HepG2 (cell line): ENCODE measurements around the gene C4orf33. TPM values are rescaled to one million over a fixed set of nuclear protein-coding genes. Genes with fewer than 3 reads are reported as not detected.

Experiments used
- ATAC-seq: fragments of 200-7000 bp; cut with Tn5 transposase; 3 replicates; pipeline ENCODE4 v1.9.1; 2020; ENCODE audit warnings: mild to moderate bottlenecking, moderate library complexity
- BruUV-seq: library from RNA; stranded (reverse); fragments of 400-500 nt; replicated peaks from 2 replicates; lab custom pipeline; 2021; lab: Mats Ljungman, UMichigan
- CTCF ChIA-PET: fragments of 300-600 bp; formaldehyde crosslinking; extraction: SDS; loops from one replicate; lab custom pipeline; 2021; ENCODE audit warnings: low total read pairs, inconsistent platforms, low intra/inter-chr PET ratio; lab: Yijun Ruan, JAX
- POLR2A ChIA-PET: fragments of 350-600 bp; sonication (Branson Sonifier 250); formaldehyde crosslinking; loops from one replicate; lab custom pipeline; 2020; ENCODE audit warnings: antibody characterized with exemption, inconsistent platforms; lab: Yijun Ruan, JAX
- DNase-seq: peaks from one replicate; pipeline ENCODE4 v3.0.0-alpha.2; 2015; ENCODE audit warnings: low spot score
- FAIRE-seq: peaks from 3 replicates; lab custom pipeline; 2011; peaks lifted over from hg19 to GRCh38; lab: Jason Lieb, UNC
- H2AFZ ChIP-seq: one replicate; pipeline ENCODE4 v1.6.1; 2011; ENCODE audit warnings: low read length, inconsistent platforms
- H3K27ac ChIP-seq: fragments of 300-600 bp; 3 replicates; pipeline ENCODE4 v1.8.0; 2011; ENCODE audit warnings: mixed run types, mild to moderate bottlenecking, mixed read lengths, low read length, inconsistent platforms; ENCODE audit not compliant: insufficient read depth; ENCODE audit errors: extremely low read length
- H3K27me3 ChIP-seq, 2 experiments: fragments of 200-600 bp in 1 of 2; 2 replicates in 1 of 2; 3 replicates in 1 of 2; pipeline versions ENCODE4 v1.6.0 to v1.8.0; 2011; ENCODE audit warnings: low read length in 2 of 2, mild to moderate bottlenecking in 2 of 2, moderate library complexity in 2 of 2, inconsistent platforms in 1 of 2; ENCODE audit not compliant: insufficient read depth in 2 of 2, control insufficient read depth in 1 of 2
- H3K36me3 ChIP-seq, 2 experiments: fragments of 200-600 bp in 1 of 2; replicated peaks in 1 of 2; 2 replicates in 1 of 2; 3 replicates in 1 of 2; pipeline versions ENCODE4 v1.5.1 to v1.8.0; 2011; ENCODE audit warnings: low read length in 2 of 2, inconsistent platforms in 1 of 2; ENCODE audit not compliant: insufficient read depth in 2 of 2, control insufficient read depth in 1 of 2
- H3K4me1 ChIP-seq: 2 replicates; pipeline ENCODE4 v1.5.1; 2012; ENCODE audit warnings: low read length, inconsistent platforms; ENCODE audit not compliant: insufficient read depth
- H3K4me2 ChIP-seq: 2 replicates; pipeline ENCODE4 v1.6.0; 2011; ENCODE audit warnings: low read depth, low read length, inconsistent platforms
- H3K4me3 ChIP-seq, 3 experiments: fragments of 200-600 bp in 1 of 3; sonication (generic), shearing (Covaris generic) in 1 of 3; replicated peaks in 1 of 3; 2 replicates each; pipeline ENCODE4 v1.5.1; 2011 to 2016; ENCODE audit warnings: low read length in 3 of 3, inconsistent platforms in 2 of 3, low read depth in 2 of 3, mild to moderate bottlenecking in 2 of 3, control low read depth in 1 of 3, mixed read lengths in 1 of 3; ENCODE audit not compliant: insufficient read depth in 1 of 3
- H3K79me2 ChIP-seq: one replicate; pipeline ENCODE4 v1.6.1; 2011; ENCODE audit warnings: low read length, inconsistent platforms; ENCODE audit not compliant: insufficient read depth
- H3K9ac ChIP-seq: 2 replicates; pipeline ENCODE4 v1.6.0; 2011; ENCODE audit warnings: mild to moderate bottlenecking, low read depth, low read length, inconsistent platforms; ENCODE audit not compliant: insufficient read depth
- H3K9me3 ChIP-seq: 2 replicates; pipeline ENCODE4 v1.5.1; 2012; ENCODE audit warnings: mild to moderate bottlenecking, low read length
- H4K20me1 ChIP-seq: 2 replicates; pipeline ENCODE4 v1.6.0; 2011; ENCODE audit warnings: inconsistent platforms, mild to moderate bottlenecking, low read length, moderate library complexity; ENCODE audit not compliant: insufficient read depth
- CBX5 ChIP-seq: sonication (generic); formaldehyde crosslinking; IDR thresholded peaks from 2 replicates; pipeline ENCODE4 v1.4.0; 2020; ENCODE audit warnings: missing genetic modification reagents, borderline replicate concordance
- CHD4 ChIP-seq: fragments of 200-600 bp; sonication (generic); IDR thresholded peaks from 2 replicates; pipeline ENCODE4 v1.7.0; 2017; ENCODE audit warnings: mild to moderate bottlenecking, low read length, borderline replicate concordance
- CSRNP1 ChIP-seq: sonication (generic); formaldehyde crosslinking; IDR thresholded peaks from 2 replicates; pipeline ENCODE4 v1.8.1; 2023; ENCODE audit warnings: mild to moderate bottlenecking, missing genetic modification reagents
- ISL2 ChIP-seq: sonication (generic); formaldehyde crosslinking; IDR thresholded peaks from 2 replicates; pipeline ENCODE4 v1.5.0; 2020; ENCODE audit warnings: missing genetic modification reagents
- KMT2A ChIP-seq: sonication (generic); formaldehyde crosslinking; IDR thresholded peaks from 2 replicates; pipeline ENCODE4 v1.4.0; 2020; ENCODE audit warnings: missing genetic modification reagents
- MNT ChIP-seq: fragments of 450-650 bp; IDR thresholded peaks from 2 replicates; pipeline ENCODE4 v1.6.1; 2016
- SP4 ChIP-seq: sonication (generic); formaldehyde crosslinking; IDR thresholded peaks from 2 replicates; pipeline ENCODE4 v1.8.1; 2023; ENCODE audit warnings: mild to moderate bottlenecking, missing genetic modification reagents
- SPEN ChIP-seq: sonication (generic); formaldehyde crosslinking; IDR thresholded peaks from 2 replicates; pipeline ENCODE4 v1.5.1; 2020; ENCODE audit warnings: low read depth, mild to moderate bottlenecking, missing genetic modification reagents
- TSC22D2 ChIP-seq: sonication (generic); formaldehyde crosslinking; IDR thresholded peaks from 2 replicates; pipeline ENCODE4 v1.5.1; 2020; ENCODE audit warnings: missing genetic modification reagents, mild to moderate bottlenecking, borderline replicate concordance
- XRCC5 ChIP-seq: fragments of 200-400 bp; formaldehyde crosslinking; optimal IDR thresholded peaks from 2 replicates; pipeline ENCODE3; 2017; ENCODE audit warnings: mild to moderate bottlenecking, low read length
- ZBTB26 ChIP-seq: IDR thresholded peaks from 2 replicates; pipeline ENCODE4 v1.6.1; 2016; ENCODE audit warnings: missing compliant biosample characterization, missing genetic modification reagents, borderline replicate concordance
- ZBTB38 ChIP-seq: sonication (generic); formaldehyde crosslinking; IDR thresholded peaks from 2 replicates; pipeline ENCODE4 v1.5.1; 2020; ENCODE audit warnings: mild to moderate bottlenecking, missing genetic modification reagents
- ZFX ChIP-seq: sonication (generic); formaldehyde crosslinking; IDR thresholded peaks from 2 replicates; pipeline ENCODE4 v1.4.0; 2020; ENCODE audit warnings: mild to moderate bottlenecking, low read depth, missing genetic modification reagents, moderate library complexity
- ZNF563 ChIP-seq: sonication (generic); formaldehyde crosslinking; IDR thresholded peaks from 2 replicates; pipeline ENCODE4 v1.8.0; 2022; ENCODE audit warnings: mild to moderate bottlenecking, moderate library complexity, missing genetic modification reagents
- ZNF577 ChIP-seq: sonication (generic); formaldehyde crosslinking; IDR thresholded peaks from 2 replicates; pipeline ENCODE4 v1.4.0; 2020; ENCODE audit warnings: mild to moderate bottlenecking, low read depth, missing genetic modification reagents, borderline replicate concordance
- ZNF616 ChIP-seq: sonication (generic); formaldehyde crosslinking; IDR thresholded peaks from 2 replicates; pipeline ENCODE4 v1.5.0; 2020; ENCODE audit warnings: low read depth, mild to moderate bottlenecking, missing genetic modification reagents
- ZSCAN29 ChIP-seq: sonication (generic); formaldehyde crosslinking; conservative IDR thresholded peaks from 2 replicates; pipeline ENCODE4 v1.4.0; 2020; ENCODE audit warnings: mild to moderate bottlenecking, missing genetic modification reagents
- WGBS: methylation state at CpG from one replicate; pipeline ENCODE4 v1.1.6; 2017; ENCODE audit warnings: low lambda C conversion rate; 5-methylcytosine and 5-hydroxymethylcytosine counted together
- in situ Hi-C: cut with HindIII; loops from 2 replicates; pipeline ENCODE4 v1.10.0; 2017; ENCODE audit warnings: low pct_unique_long_range_greater_than_20kb; ENCODE audit not compliant: extremely low pct_ligation_motif_present
- intact Hi-C: fragments of 100-400 bp; cut with micrococcal nuclease; formaldehyde crosslinking; loops from one replicate; pipeline ENCODE4 v1.10.0; 2022; ENCODE audit not compliant: unreplicated experiment
- polyA plus RNA-seq, 8 experiments: library from polyadenylated mRNA; depleted of rRNA in 3 of 8; stranded (reverse) in 7 of 8; unstranded in 1 of 8; fragments of >200 nt; fragmentation: Illumina TruSeq in 4 of 8; extraction: Trizol in 4 of 8; gene quantifications; 2 replicates each; pipeline versions ENCODE4 v1.2.1 to v1.2.3, GENCODE V29; 2011 to 2016; ENCODE audit warnings: low read depth in 4 of 8, missing spikeins in 1 of 8, mixed read lengths in 1 of 8; ENCODE audit not compliant: insufficient read depth in 1 of 8
- total RNA-seq, 5 experiments: library from RNA; depleted of rRNA; stranded (reverse); fragments of >200 nt; fragmentation: Illumina TruSeq; extraction: Trizol; gene quantifications; 2 replicates each; pipeline ENCODE4 v1.2.3, GENCODE V29; 2016; ENCODE audit warnings: low read depth in 1 of 5
- TF ChIP-seq, protein P1 (sequence below): IDR thresholded peaks from 2 replicates; pipeline ENCODE4 v1.6.1; 2016; ENCODE audit warnings: low read depth

C4orf33 gene
- total and polyA plus RNA-seq, 2 of the 13 experiments (the other 11 are each of a cell fraction or from before 2014, with no cell fraction given) = 2.8 to 3.3 TPM

DNA sequence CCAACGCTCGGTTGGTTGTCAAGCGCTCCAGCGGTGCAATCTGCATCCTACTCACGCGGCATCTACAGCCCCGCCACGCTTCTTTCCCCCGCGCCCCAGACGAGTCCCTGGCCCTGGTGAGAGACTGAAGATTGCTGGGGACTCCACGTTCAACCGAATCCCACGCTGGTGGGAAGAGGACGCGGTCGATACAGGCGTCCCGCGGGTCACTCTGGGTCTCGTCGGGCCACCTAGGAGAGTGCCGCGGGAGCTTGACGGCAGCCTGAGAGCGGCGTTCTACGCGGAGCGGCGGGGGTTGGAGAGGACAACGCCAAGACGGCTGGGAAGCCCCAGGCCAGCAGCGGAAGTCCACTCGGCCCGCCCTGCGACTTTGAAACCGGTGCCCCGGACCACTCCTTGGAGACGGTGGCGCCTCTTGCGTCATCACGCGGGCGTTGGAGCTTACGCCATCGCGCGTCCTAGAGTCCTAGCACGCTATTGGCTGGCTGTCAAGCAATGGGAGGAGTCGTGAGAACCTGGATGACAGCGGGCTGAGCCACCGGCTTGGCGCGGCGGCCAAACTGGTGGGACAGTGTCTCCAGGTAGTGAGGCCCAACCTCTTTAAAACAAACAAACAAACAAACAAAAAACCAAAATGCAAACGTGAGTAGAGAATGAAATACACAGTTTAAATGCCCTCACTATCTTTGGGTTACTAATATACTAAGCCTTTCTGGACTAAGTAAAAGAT lies 2.6 kb upstream of the C4orf33 start, which contains the start of gene SCLT1:
Gene SCLT1 (minus strand): TSS at position 349 of the 730 bp plus-strand sequence. CDS start 436 bp downstream, outside the sequence.
- FAIRE-seq = peak; percentile 58
- H4K20me1 ChIP-seq = no peaks in the 10 kb centered on the region
- DNase-seq = peak; percentile 92
- peak; percentile 97 for ATAC-seq
- BruUV-seq = no TSS peak
- POLR2A ChIA-PET = interaction anchor here (1.1 kb wide), 1 partner anchor 10 kb away, joined by 4 read pairs; no protein-coding TSS in a partner anchor
- H3K4me2 ChIP-seq = peak within 1 kb of the TSS; percentile 77
- 0% methylated on average over 15 of the region's 57 CpGs for WGBS
- no peaks in the 10 kb centered on the region; a peak in 1 of 5 replicates for H3K27me3 ChIP-seq
- H3K36me3 ChIP-seq = no peaks in the 10 kb centered on the region
- CTCF ChIA-PET = no interaction called here
- peak within 1 kb of the TSS; percentile 70 to 94 (median 81) for H3K4me3 ChIP-seq
- intact Hi-C loops = loop anchor here (5.0 to 10.0 kb wide), 2 partner anchors 51 to 229 kb away; no protein-coding TSS in a partner anchor
- peak within 1 kb of the TSS; percentile 80 for H3K9ac ChIP-seq
- peaks cover 5% of the 10 kb centered on the region for H3K79me2 ChIP-seq
- peak within 1 kb of the TSS; percentile 79 for H3K27ac ChIP-seq
- peak within 1 kb of the TSS; percentile 88 for H2AFZ ChIP-seq
- H3K4me1 ChIP-seq = peaks cover 48% of the 10 kb centered on the region
- H3K9me3 ChIP-seq = no peaks in the 10 kb centered on the region
- in situ Hi-C loops = no loop called here
- TF ChIP-seq ZNF616 (CRISPR knock-in tag) (no peak), KMT2A (CRISPR knock-in tag) (peak; percentile 97), SPEN (CRISPR knock-in tag) (peak; percentile 82), ZSCAN29 (CRISPR knock-in tag) (peak; percentile 77), CHD4 (no peak), CSRNP1 (peak; percentile 72; the same call in 1 of the 2 replicates), ISL2 (CRISPR knock-in tag) (peak; percentile 38; the same call in 1 of the 2 replicates), ZBTB38 (peak; percentile 73; the same call in 1 of the 2 replicates), MNT (peak; percentile 26; the same call in 1 of the 2 replicates), TSC22D2 (0 out of 2 replicates have a peak, but pooled peaks have one; percentile 29), ZBTB26 (peak; percentile 36; the same call in 1 of the 2 replicates), SP4 (CRISPR knock-in tag) (peak; percentile 51), ZFX (CRISPR knock-in tag) (peak; percentile 64), CBX5 (CRISPR knock-in tag) (peak; percentile 17; the same call in 1 of the 2 replicates), ZNF577 (no peak), XRCC5 (peak; percentile 70), ZNF563 (peak; percentile 34; the same call in 1 of the 2 replicates)
- TF ChIP-seq, protein P1, sequence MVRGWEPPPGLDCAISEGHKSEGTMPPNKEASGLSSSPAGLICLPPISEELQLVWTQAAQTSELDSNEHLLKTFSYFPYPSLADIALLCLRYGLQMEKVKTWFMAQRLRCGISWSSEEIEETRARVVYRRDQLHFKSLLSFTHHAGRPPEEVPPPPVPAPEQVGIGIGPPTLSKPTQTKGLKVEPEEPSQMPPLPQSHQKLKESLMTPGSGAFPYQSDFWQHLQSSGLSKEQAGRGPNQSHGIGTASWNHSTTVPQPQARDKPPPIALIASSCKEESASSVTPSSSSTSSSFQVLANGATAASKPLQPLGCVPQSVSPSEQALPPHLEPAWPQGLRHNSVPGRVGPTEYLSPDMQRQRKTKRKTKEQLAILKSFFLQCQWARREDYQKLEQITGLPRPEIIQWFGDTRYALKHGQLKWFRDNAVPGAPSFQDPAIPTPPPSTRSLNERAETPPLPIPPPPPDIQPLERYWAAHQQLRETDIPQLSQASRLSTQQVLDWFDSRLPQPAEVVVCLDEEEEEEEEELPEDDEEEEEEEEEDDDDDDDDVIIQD (CRISPR knock-in tag) = peak; percentile 53; the same call in 1 of the 2 replicates
